Measurements from ENCODE around the gene UPF1.
A peak's percentile ranks its signal among the peaks of the same experiment; 100 is the strongest.

UPF1 gene

DNA sequence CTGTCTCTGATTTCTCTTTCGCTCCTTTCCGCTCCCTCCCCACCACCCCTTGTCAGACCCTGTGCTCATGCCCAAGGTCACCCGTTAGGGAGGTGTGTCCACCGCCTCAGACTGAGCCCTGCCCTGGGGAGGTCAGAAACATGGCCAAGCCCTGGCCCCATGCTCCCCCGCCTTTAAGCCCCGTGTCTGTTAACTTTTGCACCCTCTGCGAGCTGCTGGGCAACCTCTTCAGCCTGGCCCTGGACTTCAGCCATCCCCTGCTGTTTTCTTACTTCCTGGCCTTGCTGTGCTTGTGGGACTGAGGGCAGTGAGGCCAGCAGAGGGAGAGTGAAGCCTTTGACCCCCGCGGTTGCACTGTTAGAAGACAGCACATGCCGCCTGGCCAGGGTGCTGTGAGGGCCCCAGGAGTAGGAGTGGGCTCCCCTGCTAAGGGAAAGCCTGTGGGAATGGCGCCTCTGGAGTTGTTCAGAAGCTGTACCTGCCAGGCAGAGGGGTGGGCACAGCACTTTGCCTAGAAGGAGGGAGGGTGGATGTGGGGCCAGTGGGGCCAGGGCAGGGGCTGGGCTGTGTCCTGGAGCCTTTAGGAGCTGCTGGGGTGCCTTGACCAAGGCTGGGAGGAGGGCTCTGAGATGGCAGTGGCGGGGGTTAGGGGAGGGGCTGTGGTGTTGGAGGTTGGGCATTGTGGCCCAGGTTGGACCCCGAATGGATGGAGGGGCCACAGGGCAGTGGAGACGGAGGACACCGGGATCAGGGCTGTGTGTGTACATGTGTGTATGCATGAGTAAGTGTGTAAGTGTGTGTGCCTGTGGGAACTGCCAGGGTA lies 7.9 kb downstream of the UPF1 start:
- Histone ChIP-seq H3K9me3 (ENCODE audit: control insufficient read depth, insufficient read depth, low read length) (no peaks in the 10 kb centered on the region), H3K4me1 (ENCODE audit: control insufficient read depth, insufficient read depth, low read length) (peaks cover 5% of the 10 kb centered on the region), H3K4me3 (ENCODE audit: low read length) (no peak overlapping the region), H3K27ac (ENCODE audit: low read length) (no peak overlapping the region), H3K27me3 (ENCODE audit: control insufficient read depth, insufficient read depth, low read length) (no peaks in the 10 kb centered on the region), H3K36me3 (ENCODE audit: control insufficient read depth, insufficient read depth, low read length) (no peaks in the 10 kb centered on the region)
- DNase-seq (ENCODE audit: low read depth, low spot score): no peak
- WGBS (ENCODE audit: insufficient coverage, insufficient read length): no CpG with 5 or more reads among the region's 15 CpGs

DNA sequence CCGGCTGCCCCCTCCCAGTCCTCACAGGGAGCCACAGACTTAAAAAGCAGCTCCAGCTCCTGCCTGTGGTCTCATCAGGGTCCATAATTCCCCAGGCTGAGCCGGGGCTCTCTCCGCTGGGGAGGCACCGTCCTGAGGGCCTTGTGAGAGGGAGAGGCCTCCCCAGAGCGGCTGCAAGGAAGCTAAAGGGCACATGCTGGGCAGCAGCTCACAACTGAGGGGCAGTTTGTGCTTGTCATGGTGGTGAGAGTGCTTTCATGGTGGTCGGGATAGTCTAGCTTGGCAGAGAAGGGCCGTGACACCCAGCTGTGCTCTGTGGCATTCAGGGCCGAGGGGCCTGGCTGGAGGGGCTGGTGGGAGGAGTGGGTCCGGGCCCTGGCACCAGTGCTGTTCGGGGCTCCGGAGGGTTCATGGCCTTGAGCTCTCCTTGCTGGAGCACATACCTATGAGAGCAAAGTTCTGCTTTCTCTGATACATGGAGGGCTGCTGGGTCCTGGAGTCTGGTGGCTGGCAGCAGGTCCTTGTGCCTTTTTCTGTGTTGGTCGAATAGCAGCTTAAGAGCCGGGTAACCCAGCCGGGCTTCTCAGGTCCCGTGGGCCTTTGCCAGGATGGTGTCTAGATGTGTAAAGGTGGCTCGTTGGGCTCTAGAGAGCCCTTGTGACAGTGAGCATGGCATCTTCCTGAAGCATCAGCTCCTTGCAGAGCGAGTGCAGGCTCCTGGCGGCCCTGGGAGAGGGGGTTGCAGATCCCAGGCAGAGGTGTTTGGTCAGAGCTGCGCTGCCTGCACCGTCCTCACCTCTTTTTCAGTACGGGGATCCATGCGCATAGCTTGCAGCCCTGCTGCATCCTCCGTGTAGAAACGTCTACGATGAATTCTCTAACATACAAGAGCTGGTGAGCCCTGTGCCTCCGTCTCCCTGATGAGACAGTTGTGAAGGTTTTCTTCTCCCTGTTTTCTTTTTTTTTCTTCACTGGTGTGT lies 8.8 kb downstream of the UPF1 start:
- H3K27ac ChIP-seq (ENCODE audit: low read length): no peak overlapping the region
- no peak overlapping the region for H3K4me3 ChIP-seq (ENCODE audit: low read length)
- H3K36me3 ChIP-seq (ENCODE audit: control insufficient read depth, insufficient read depth, low read length): no peaks in the 10 kb centered on the region
- peaks cover 5% of the 10 kb centered on the region for H3K4me1 ChIP-seq (ENCODE audit: control insufficient read depth, insufficient read depth, low read length)
- no CpG with 5 or more reads among the region's 26 CpGs for WGBS (ENCODE audit: insufficient coverage, insufficient read length)
- no peaks in the 10 kb centered on the region for H3K27me3 ChIP-seq (ENCODE audit: control insufficient read depth, insufficient read depth, low read length)
- no peaks in the 10 kb centered on the region for H3K9me3 ChIP-seq (ENCODE audit: control insufficient read depth, insufficient read depth, low read length)
- DNase-seq (ENCODE audit: low read depth, low spot score): no peak

DNA sequence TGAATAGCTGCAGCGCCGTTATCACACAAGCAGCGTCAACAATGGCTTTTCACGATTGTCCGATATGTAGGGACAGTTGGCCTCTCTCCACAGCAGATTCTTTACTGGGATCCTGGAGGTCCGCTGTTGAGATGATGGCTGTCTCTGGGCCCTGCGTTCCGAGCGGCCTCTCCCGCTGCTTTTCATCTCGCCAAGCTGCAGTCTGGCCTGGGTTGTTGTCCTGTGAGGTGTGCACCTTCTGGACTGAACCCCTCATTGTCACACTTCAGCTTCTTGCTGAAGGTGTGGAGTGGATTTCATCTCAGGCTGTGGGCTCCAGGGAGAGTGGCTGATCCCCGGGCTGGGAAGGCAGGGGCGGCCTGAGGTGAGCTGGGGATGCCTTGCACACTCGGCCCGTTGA lies 9.6 kb downstream of the UPF1 start:
- Histone ChIP-seq H3K27me3 (ENCODE audit: control insufficient read depth, insufficient read depth, low read length) (no peaks in the 10 kb centered on the region), H3K4me1 (ENCODE audit: control insufficient read depth, insufficient read depth, low read length) (peaks cover 5% of the 10 kb centered on the region), H3K27ac (ENCODE audit: low read length) (no peak overlapping the region), H3K4me3 (ENCODE audit: low read length) (no peak overlapping the region), H3K36me3 (ENCODE audit: control insufficient read depth, insufficient read depth, low read length) (peaks cover 5% of the 10 kb centered on the region; the same call in 1 of the 2 replicates), H3K9me3 (ENCODE audit: control insufficient read depth, insufficient read depth, low read length) (no peaks in the 10 kb centered on the region)
- no peak for DNase-seq (ENCODE audit: low read depth, low spot score)
- no CpG with 5 or more reads among the region's 15 CpGs for WGBS (ENCODE audit: insufficient coverage, insufficient read length)

DNA sequence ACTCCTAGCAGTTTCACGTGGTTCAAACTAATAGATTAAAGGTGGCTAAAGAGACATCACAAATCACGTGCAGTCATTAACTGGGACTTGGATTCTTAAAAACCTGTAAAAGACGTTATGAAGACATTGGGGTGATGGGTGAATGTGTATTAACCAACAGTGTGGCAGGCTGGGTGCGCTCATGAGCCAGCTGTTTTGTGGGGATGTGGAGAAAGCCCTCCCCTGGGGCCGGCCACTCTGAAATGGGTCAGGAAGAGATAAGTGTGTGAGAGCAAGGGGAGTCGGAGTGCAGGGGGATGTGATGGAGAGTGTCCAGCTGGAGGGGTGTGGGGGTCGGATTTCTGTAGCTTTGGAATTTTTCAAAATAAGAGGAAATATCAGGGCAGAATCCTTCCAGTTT lies 10.4 kb downstream of the UPF1 start:
- Histone ChIP-seq H3K27me3 (ENCODE audit: control insufficient read depth, insufficient read depth, low read length) (no peaks in the 10 kb centered on the region), H3K27ac (ENCODE audit: low read length) (no peak overlapping the region), H3K9me3 (ENCODE audit: control insufficient read depth, insufficient read depth, low read length) (no peaks in the 10 kb centered on the region), H3K36me3 (ENCODE audit: control insufficient read depth, insufficient read depth, low read length) (peaks cover 5% of the 10 kb centered on the region; the same call in 1 of the 2 replicates), H3K4me1 (ENCODE audit: control insufficient read depth, insufficient read depth, low read length) (peaks cover 5% of the 10 kb centered on the region), H3K4me3 (ENCODE audit: low read length) (no peak overlapping the region)
- DNase-seq (ENCODE audit: low read depth, low spot score): no peak
- whole genome bisulfite sequencing (ENCODE audit: insufficient coverage, insufficient read length): no CpG with 5 or more reads among the region's 7 CpGs

DNA sequence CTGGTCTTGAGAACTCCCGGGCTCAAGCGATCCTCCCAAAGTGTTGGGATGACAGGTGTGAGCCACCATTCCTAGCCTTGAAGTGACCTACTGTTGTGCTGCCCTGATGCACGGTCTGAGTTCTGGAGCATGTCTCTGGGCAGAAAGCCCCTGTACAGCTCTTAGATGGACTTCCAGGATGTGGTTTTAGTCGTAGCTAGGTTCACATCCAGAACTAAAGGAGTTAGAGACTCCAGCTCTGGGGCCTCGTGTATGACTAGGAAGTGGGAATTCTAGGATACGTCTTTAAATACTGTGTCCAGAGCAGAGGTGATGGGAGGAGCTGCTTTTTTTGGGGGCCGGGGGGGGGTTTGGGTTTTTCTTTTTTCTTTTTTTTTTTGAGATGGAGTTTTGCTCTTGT lies 12.2 kb downstream of the UPF1 start:
- no peak overlapping the region for H3K4me3 ChIP-seq (ENCODE audit: low read length)
- WGBS (ENCODE audit: insufficient coverage, insufficient read length): no CpG with 5 or more reads among the region's 7 CpGs
- peaks cover 9% of the 10 kb centered on the region for H3K36me3 ChIP-seq (ENCODE audit: control insufficient read depth, insufficient read depth, low read length)
- no peak overlapping the region for H3K27ac ChIP-seq (ENCODE audit: low read length)
- no peak for DNase-seq (ENCODE audit: low read depth, low spot score)
- H3K4me1 ChIP-seq (ENCODE audit: control insufficient read depth, insufficient read depth, low read length): peaks cover 5% of the 10 kb centered on the region
- no peaks in the 10 kb centered on the region for H3K9me3 ChIP-seq (ENCODE audit: control insufficient read depth, insufficient read depth, low read length)
- no peaks in the 10 kb centered on the region for H3K27me3 ChIP-seq (ENCODE audit: control insufficient read depth, insufficient read depth, low read length)

DNA sequence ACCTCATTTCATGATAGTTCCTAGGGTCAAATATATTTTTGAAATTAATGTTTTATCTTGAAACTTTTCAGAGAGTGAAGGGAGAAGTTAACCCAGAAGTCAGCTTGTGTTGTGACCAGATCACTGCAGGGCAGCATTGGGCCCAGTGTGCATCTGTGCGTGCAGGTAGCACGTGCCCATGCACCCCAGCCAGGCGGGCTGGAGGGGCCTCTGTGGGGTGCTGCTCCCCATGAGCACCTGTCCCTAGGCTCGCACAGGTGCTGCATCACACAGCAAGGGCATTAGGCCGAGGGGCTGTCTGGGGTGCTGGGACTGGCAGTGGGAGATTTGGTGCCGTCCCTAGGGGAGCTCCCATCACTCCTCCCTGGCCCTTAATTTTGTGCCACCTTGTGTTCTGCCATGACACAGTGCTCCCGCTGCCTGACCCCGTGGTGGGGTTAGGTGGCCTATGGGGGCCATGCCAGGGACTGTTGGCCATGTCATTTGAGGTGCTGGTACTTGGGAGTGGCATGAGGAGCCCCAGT lies 13.1 kb downstream of the UPF1 start:
- no peak overlapping the region for H3K27ac ChIP-seq (ENCODE audit: low read length)
- H3K9me3 ChIP-seq (ENCODE audit: control insufficient read depth, insufficient read depth, low read length): no peaks in the 10 kb centered on the region
- WGBS (ENCODE audit: insufficient coverage, insufficient read length): no CpG with 5 or more reads among the region's 8 CpGs
- H3K36me3 ChIP-seq (ENCODE audit: control insufficient read depth, insufficient read depth, low read length): peaks cover 11% of the 10 kb centered on the region
- H3K27me3 ChIP-seq (ENCODE audit: control insufficient read depth, insufficient read depth, low read length): no peaks in the 10 kb centered on the region
- H3K4me1 ChIP-seq (ENCODE audit: control insufficient read depth, insufficient read depth, low read length): peaks cover under 1% of the 10 kb centered on the region; the same call in 1 of the 2 replicates
- no peak overlapping the region for H3K4me3 ChIP-seq (ENCODE audit: low read length)
- DNase-seq (ENCODE audit: low read depth, low spot score): no peak

DNA sequence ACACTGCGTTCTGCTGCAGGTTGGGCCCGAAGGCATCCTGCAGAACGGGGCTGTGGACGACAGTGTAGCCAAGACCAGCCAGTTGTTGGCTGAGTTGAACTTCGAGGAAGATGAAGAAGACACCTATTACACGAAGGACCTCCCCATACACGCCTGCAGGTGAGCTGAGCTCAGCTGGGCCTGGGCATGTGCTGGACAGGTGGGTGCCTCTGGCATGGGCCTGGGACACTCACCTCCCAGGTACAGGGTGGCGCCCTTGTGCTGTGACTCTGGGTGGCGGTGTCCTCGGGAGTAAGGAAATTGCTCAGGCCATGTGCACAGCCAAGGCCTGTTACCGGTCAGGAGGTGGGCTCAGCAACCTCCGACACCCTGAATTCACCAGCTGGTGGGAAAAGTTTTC lies 14.2 kb downstream of the UPF1 start:
- Histone ChIP-seq H3K27ac (ENCODE audit: low read length) (no peak overlapping the region), H3K4me1 (ENCODE audit: control insufficient read depth, insufficient read depth, low read length) (no peaks in the 10 kb centered on the region), H3K4me3 (ENCODE audit: low read length) (no peak overlapping the region), H3K27me3 (ENCODE audit: control insufficient read depth, insufficient read depth, low read length) (no peaks in the 10 kb centered on the region), H3K9me3 (ENCODE audit: control insufficient read depth, insufficient read depth, low read length) (no peaks in the 10 kb centered on the region), H3K36me3 (ENCODE audit: control insufficient read depth, insufficient read depth, low read length) (peaks cover 17% of the 10 kb centered on the region)
- WGBS (ENCODE audit: insufficient coverage, insufficient read length): no CpG with 5 or more reads among the region's 12 CpGs
- no peak for DNase-seq (ENCODE audit: low read depth, low spot score)

DNA sequence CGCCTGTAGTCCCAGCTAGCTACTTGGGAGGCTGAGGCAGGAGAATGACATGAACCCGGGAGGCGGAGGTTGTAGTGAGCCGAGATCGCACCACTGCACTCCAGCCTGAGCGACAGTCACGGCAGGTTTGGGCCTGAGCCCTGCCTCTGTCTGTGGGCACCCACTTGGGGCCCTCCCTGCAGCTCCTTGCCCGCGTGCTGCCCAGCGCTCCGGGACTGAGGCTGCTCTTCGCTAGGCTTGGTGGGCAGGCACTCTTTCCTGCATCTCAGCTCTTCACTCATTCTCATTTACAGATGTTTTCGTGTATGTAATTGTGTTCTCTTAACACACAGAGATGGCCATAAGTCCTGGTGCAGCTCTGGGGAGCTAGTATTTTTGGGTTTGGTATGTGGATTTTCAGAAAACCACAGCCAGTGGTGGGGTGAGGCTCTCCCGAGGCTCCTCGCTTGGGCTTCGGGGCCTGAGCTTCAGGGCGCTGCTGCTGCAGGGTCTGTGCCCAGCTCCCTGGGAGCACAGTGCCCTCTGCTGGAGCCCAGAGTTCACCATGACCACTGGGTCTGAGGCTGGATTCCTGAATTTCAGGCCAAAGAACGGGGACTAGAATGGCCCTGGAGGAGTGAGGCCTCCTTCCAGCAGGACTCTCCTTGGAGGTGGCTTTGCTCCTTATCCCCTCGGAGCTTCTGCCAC lies 15.2 kb downstream of the UPF1 start:
- no peak overlapping the region for H3K4me3 ChIP-seq (ENCODE audit: low read length)
- H3K27ac ChIP-seq (ENCODE audit: low read length): no peak overlapping the region
- H3K9me3 ChIP-seq (ENCODE audit: control insufficient read depth, insufficient read depth, low read length): no peaks in the 10 kb centered on the region
- peaks cover 23% of the 10 kb centered on the region for H3K36me3 ChIP-seq (ENCODE audit: control insufficient read depth, insufficient read depth, low read length)
- no peaks in the 10 kb centered on the region for H3K27me3 ChIP-seq (ENCODE audit: control insufficient read depth, insufficient read depth, low read length)
- peak; percentile 54 for DNase-seq (ENCODE audit: low read depth, low spot score)
- WGBS (ENCODE audit: insufficient coverage, insufficient read length): no CpG with 5 or more reads among the region's 19 CpGs
- no peaks in the 10 kb centered on the region for H3K4me1 ChIP-seq (ENCODE audit: control insufficient read depth, insufficient read depth, low read length)

DNA sequence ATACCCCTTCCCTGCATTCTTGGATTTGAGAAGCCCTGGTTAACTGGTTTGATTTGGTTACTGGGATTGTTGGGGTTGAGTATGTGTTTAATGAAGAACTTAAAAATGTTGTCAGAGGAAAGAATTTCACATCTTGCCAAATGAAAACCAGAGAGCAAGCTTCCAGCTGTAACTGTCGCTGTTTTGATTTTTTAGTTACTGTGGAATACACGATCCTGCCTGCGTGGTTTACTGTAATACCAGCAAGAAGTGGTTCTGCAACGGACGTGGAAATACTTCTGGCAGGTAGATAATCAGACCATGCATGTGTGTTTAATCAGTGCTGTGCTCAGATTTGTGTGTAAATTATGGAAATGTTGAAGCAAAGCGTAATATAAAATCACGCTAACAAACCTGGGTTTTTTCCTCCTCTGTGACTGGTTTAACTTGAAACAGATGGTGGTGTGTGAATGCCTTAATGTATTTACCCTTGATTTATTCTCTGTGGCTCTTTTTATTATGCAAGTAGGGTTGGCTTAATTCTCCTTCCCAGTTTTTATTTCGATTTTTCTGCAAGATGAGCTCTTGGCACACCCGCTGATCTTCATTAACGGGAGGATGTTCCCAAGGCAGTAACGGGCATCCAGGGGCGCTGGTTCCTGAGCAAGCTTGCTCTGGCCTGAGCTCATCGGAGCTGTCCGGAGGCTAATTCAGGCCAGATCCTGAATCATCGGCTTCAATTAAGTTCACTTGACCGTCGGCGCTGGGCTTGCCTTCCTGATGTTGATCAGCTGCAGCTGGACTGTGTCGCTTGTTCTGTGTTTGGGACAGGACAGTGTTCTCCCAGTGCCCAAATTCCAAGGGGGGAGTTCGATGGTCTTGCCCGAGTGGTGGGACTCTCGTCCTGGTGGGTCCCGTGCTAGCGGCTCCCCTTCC lies 16.0 kb downstream of the UPF1 start:
- no peaks in the 10 kb centered on the region for H3K27me3 ChIP-seq (ENCODE audit: control insufficient read depth, insufficient read depth, low read length)

More for the DNA sequence above, 16.0 kb downstream of the UPF1 start:
- H3K27ac ChIP-seq (ENCODE audit: low read length): no peak overlapping the region
- no CpG with 5 or more reads among the region's 24 CpGs for WGBS (ENCODE audit: insufficient coverage, insufficient read length)
- no peaks in the 10 kb centered on the region for H3K4me1 ChIP-seq (ENCODE audit: control insufficient read depth, insufficient read depth, low read length)
- H3K9me3 ChIP-seq (ENCODE audit: control insufficient read depth, insufficient read depth, low read length): no peaks in the 10 kb centered on the region
- no peak overlapping the region for H3K4me3 ChIP-seq (ENCODE audit: low read length)
- H3K36me3 ChIP-seq (ENCODE audit: control insufficient read depth, insufficient read depth, low read length): peaks cover 29% of the 10 kb centered on the region
- no peak for DNase-seq (ENCODE audit: low read depth, low spot score)

Measured in iPS DF 6.9 (cell line).